Liver (tissue), 9 donors: ENCODE measurements around the gene HES6. TPM values are rescaled to one million over a fixed set of nuclear protein-coding genes. Genes with fewer than 3 reads are reported as not detected.
"Not testable (repeated sequence)": the region's sequence is repeated elsewhere in the genome, so short reads cannot be mapped to it uniquely, and the experiment has no call there.

Experiments
- DNase-seq: peaks from one replicate; pipeline ENCODE4 v3.0.0-alpha.2; 2017; ENCODE audit warnings: low spot score
- H3K27ac ChIP-seq, 2 donors: one replicate each; pipeline ENCODE4 v1.7.0; 2013; ENCODE audit warnings: inconsistent platforms in 2 of 2, low read length in 2 of 2, control low read depth in 1 of 2, low read depth in 1 of 2, mild to moderate bottlenecking in 1 of 2
- H3K27me3 ChIP-seq, 4 donors: one replicate each; pipeline versions ENCODE4 v1.6.1 to v1.7.0; 2013; ENCODE audit warnings: low read length in 3 of 4, inconsistent platforms in 1 of 4, mild to moderate bottlenecking in 1 of 4, moderate library complexity in 1 of 4; ENCODE audit not compliant: control insufficient read depth in 4 of 4, insufficient read depth in 4 of 4
- H3K36me3 ChIP-seq, 4 donors: one replicate each; pipeline versions ENCODE4 v1.6.1 to v1.7.0; 2013; ENCODE audit warnings: low read length in 3 of 4, mild to moderate bottlenecking in 3 of 4, low read depth in 1 of 4, moderate library complexity in 1 of 4; ENCODE audit not compliant: control insufficient read depth in 4 of 4, insufficient read depth in 3 of 4
- H3K4me1 ChIP-seq, 4 donors: one replicate each; pipeline versions ENCODE4 v1.6.1 to v1.7.0; 2013; ENCODE audit warnings: low read length in 3 of 4, mild to moderate bottlenecking in 3 of 4, moderate library complexity in 1 of 4; ENCODE audit not compliant: control insufficient read depth in 4 of 4, insufficient read depth in 4 of 4
- H3K4me3 ChIP-seq, 3 donors: one replicate each; pipeline versions ENCODE4 v1.6.1 to v1.7.0; 2013; ENCODE audit warnings: low read length in 3 of 3, control low read depth in 1 of 3, low read depth in 1 of 3, mild to moderate bottlenecking in 1 of 3
- H3K9ac ChIP-seq, 2 donors: one replicate each; pipeline ENCODE4 v1.7.0; 2013; ENCODE audit warnings: low read length in 2 of 2, mild to moderate bottlenecking in 2 of 2, moderate library complexity in 2 of 2, control low read depth in 1 of 2, low read depth in 1 of 2
- H3K9me3 ChIP-seq, 4 donors: one replicate each; pipeline versions ENCODE4 v1.6.1 to v1.7.0; 2013; ENCODE audit warnings: low read length in 3 of 4; ENCODE audit not compliant: control insufficient read depth in 4 of 4
- FOXA1 ChIP-seq: IDR thresholded peaks from 2 replicates; pipeline ENCODE4 v1.6.1; 2016; ENCODE audit warnings: antibody characterized with exemption
- GABPA ChIP-seq, 2 donors: IDR thresholded peaks in 1 of 2; conservative IDR thresholded peaks in 1 of 2; 2 replicates each; pipeline ENCODE4 v1.6.1; 2016; ENCODE audit warnings: antibody characterized with exemption in 2 of 2, mild to moderate bottlenecking in 1 of 2, moderate library complexity in 1 of 2
- HNF4A ChIP-seq, 2 donors: conservative IDR thresholded peaks; 2 replicates each; pipeline ENCODE4 v1.6.1; 2016; ENCODE audit warnings: antibody characterized with exemption in 2 of 2, mild to moderate bottlenecking in 2 of 2
- HNF4G ChIP-seq: IDR thresholded peaks from 2 replicates; pipeline ENCODE4 v1.6.1; 2016; ENCODE audit warnings: antibody characterized with exemption
- JUND ChIP-seq, 2 donors: IDR thresholded peaks; 2 replicates each; pipeline ENCODE4 v1.6.1; 2016; ENCODE audit warnings: antibody characterized with exemption in 2 of 2
- NR2F2 ChIP-seq: IDR thresholded peaks from 2 replicates; pipeline ENCODE4 v1.6.1; 2016; ENCODE audit warnings: antibody characterized with exemption
- RAD21 ChIP-seq, 2 donors: IDR thresholded peaks; 2 replicates each; pipeline ENCODE4 v1.6.1; 2016; ENCODE audit warnings: antibody characterized with exemption in 2 of 2, mild to moderate bottlenecking in 2 of 2
- RXRA ChIP-seq, 2 donors: IDR thresholded peaks; 2 replicates each; pipeline ENCODE4 v1.6.1; 2017 to 2018; ENCODE audit warnings: antibody characterized with exemption in 2 of 2, mild to moderate bottlenecking in 1 of 2
- SP1 ChIP-seq: IDR thresholded peaks from 2 replicates; pipeline ENCODE4 v1.6.1; 2018; ENCODE audit warnings: antibody characterized with exemption, mild to moderate bottlenecking
- TAF1 ChIP-seq: conservative IDR thresholded peaks from 2 replicates; pipeline ENCODE4 v1.6.1; 2016; ENCODE audit warnings: antibody characterized with exemption, mild to moderate bottlenecking
- YY1 ChIP-seq: IDR thresholded peaks from 2 replicates; pipeline ENCODE4 v1.6.1; 2016; ENCODE audit warnings: antibody characterized with exemption, mild to moderate bottlenecking
- WGBS: extraction: QIAGEN DNeasy Blood & Tissue Kit; methylation state at CpG from one replicate; pipeline ENCODE4 v1.1.7; 2013; 5-methylcytosine and 5-hydroxymethylcytosine counted together
- polyA plus RNA-seq, 2 donors: library from polyadenylated mRNA; stranded (reverse) in 1 of 2; unstranded in 1 of 2; fragments of 200-250 nt in 1 of 2; fragments of >200 nt in 1 of 2; fragmentation: Nextera tagmentation in 1 of 2; extraction: Ambion mirVana in 1 of 2; gene quantifications; one replicate each; pipeline versions ENCODE4 v1.2.1 to v1.2.3, GENCODE V29; 2013 to 2015
- total RNA-seq, 2 donors: library from RNA; depleted of rRNA; stranded (reverse); fragments of >200 nt; gene quantifications; one replicate each; pipeline ENCODE4 v1.2.3, GENCODE V29; 2014
- TF ChIP-seq, protein P1 (sequence below): IDR thresholded peaks from 2 replicates; pipeline ENCODE4 v1.6.1; 2016; ENCODE audit warnings: antibody characterized with exemption
- TF ChIP-seq, protein P2 (sequence below): IDR thresholded peaks from 2 replicates; pipeline ENCODE4 v1.6.1; 2016; ENCODE audit warnings: antibody characterized with exemption
- TF ChIP-seq, protein P3 (sequence below): IDR thresholded peaks from 2 replicates; pipeline ENCODE4 v1.6.1; 2016; ENCODE audit warnings: antibody characterized with exemption, mild to moderate bottlenecking
- donor health status: healthy.
- donor health status: healthy.
- donor health status: healthy.
- donor health status: healthy.
- donor health status: healthy.

HES6 gene
- total and polyA plus RNA-seq, 4 donors, result 1.7 to 13.2 (median 2.6) TPM

DNA sequence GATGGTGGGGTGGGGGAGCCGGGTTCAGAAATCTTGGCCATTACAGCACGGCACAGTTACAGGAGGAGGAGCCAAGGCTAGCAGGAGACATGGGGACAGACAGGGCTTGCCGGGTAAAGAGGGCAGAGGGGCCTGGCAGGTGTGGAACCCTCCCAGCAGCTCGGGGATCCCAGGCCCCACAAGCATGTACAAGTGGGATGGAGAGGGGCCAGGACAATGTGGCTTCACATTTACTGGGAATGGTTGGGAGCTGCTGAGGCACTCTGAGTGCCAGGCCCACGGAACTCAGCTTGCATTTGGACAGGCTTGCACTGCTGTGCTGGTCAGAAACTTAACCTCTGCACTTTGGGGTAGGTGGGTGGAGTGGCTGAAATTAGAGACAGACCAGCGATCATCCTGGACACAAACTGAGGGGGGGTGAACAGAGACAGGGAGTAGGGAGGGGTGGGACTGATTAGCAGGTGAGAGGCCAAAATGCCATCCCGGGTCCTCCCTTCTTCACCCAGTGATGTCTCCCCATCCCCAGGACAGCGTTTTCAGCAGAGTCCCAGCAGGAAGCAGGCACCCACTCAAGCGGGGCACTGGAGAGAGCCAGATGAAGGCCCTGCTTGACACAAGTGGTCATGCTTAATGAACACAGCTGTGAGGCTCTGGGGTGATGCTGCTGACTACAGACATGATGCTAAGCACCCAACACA lies 38.9 kb upstream of the HES6 start:
- 65% methylated on average over 9 of the region's 9 CpGs for WGBS
- DNase-seq, result no peak

DNA sequence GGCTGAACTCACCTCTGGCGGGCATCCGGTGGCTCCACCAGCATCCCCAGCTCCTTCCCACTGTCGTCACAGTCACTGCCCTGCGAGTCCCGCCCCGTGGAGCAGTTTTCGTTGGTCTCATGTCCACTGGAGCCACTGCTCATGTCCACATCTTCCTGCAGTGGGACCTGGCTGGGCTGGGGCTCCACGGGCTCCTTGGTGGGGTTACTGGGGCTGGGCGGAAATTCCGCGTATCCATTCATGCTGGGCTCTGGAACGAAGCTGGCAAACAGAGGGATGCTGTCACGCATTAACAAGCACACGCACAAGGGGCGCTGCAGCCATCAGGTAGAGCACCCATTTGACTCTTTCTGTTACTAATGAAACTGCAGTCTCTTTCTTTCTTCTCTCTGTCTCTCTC lies 37.9 kb upstream of the HES6 start:
- H3K27ac ChIP-seq, result no peak overlapping the region
- H3K9me3 ChIP-seq, result no peaks in the 10 kb centered on the region
- H3K9ac ChIP-seq, result no peak overlapping the region
- H3K4me1 ChIP-seq, result peaks cover 8 to 32% (median 19%) of the 10 kb centered on the region in 4 donors
- 95% methylated on average over 15 of the region's 15 CpGs for WGBS
- TF ChIP-seq FOXA1, result no peak
- no peak for DNase-seq
- no peak overlapping the region for H3K4me3 ChIP-seq
- H3K27me3 ChIP-seq, result no peaks in the 10 kb centered on the region
- peaks cover 0 to 29% (median 24%) of the 10 kb centered on the region in 4 donors for H3K36me3 ChIP-seq

More for the DNA sequence above, 38.9 kb upstream of the HES6 start:
- H3K27me3 ChIP-seq, result no peaks in the 10 kb centered on the region
- H3K4me3 ChIP-seq, result no peak overlapping the region
- no peak overlapping the region for H3K9ac ChIP-seq
- H3K27ac ChIP-seq, result no peak overlapping the region
- H3K36me3 ChIP-seq, result peaks cover 0 to 24% (median 19%) of the 10 kb centered on the region in 4 donors
- H3K4me1 ChIP-seq, result peaks cover 11 to 38% (median 25%) of the 10 kb centered on the region in 4 donors
- TF ChIP-seq, protein P1, sequence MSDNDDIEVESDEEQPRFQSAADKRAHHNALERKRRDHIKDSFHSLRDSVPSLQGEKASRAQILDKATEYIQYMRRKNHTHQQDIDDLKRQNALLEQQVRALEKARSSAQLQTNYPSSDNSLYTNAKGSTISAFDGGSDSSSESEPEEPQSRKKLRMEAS, result no peak
- H3K9me3 ChIP-seq, result no peaks in the 10 kb centered on the region

DNA sequence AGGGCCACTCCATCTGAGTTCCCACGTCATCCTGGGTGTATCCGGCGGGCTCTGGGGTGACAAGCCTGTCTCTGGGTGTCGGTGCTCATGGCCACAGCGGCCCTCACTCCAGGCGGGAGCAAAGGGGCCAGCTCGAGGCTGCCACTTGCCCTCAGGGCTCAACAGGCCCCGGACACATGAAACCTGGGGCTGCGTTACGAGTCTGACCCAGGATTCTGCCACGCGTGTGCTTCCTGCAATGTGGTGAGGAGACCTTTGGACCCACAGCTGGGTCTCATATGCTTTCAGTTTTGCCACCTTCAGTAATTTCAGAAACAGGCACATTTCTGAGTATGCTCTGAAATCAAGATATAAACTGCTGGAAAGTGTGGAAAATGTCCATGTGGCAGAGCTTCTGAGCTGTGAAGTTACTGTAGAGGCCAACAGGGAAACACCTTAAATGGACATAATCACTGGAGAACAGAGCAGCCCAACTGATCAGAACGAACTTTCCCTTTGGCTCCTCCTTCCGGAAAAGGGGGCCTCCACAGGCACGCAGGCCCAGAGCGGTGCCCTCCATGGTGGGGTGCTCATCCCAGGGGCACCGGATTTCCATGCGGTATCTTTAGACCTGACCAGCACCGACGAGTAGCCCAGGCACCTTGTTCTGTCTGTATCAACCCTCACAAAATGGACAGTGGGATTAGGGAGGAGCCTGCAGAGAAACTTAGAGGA lies 34.5 kb upstream of the HES6 start:
- Histone ChIP-seq H3K9me3 (no peaks in the 10 kb centered on the region), H3K27me3 (no peaks in the 10 kb centered on the region), H3K27ac (peak overlapping the region; percentile 91 to 93), H3K9ac (peak overlapping the region in 1 of 2 donors; percentile 63), H3K4me1 (peaks cover 3 to 27% (median 13%) of the 10 kb centered on the region in 4 donors), H3K4me3 (no peak overlapping the region), H3K36me3 (peaks cover 3 to 55% (median 40%) of the 10 kb centered on the region in 4 donors)
- 64% methylated on average over 20 of the region's 20 CpGs for WGBS
- no peak for DNase-seq
- no peak for TF ChIP-seq NR2F2
- peak in 1 of 2 donors; percentile 11 for TF ChIP-seq GABPA (IDR thresholded peaks at IDR 0.05 in 1 of 2, conservative IDR thresholded peaks at IDR 0.05 in 1 of 2)
- TF ChIP-seq YY1, result peak; percentile 76
- TF ChIP-seq RAD21 (IDR thresholded peaks at IDR 0.05), result peak in 1 of 2 donors; percentile 44
- TF ChIP-seq FOXA1, result no peak
- TF ChIP-seq SP1, result peak; percentile 97
- TF ChIP-seq, protein P2, sequence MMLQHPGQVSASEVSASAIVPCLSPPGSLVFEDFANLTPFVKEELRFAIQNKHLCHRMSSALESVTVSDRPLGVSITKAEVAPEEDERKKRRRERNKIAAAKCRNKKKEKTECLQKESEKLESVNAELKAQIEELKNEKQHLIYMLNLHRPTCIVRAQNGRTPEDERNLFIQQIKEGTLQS, result no peak
- peak; percentile 95 for TF ChIP-seq HNF4G
- TF ChIP-seq HNF4A (conservative IDR thresholded peaks at IDR 0.05), result peak; percentile 94 to 95
- TF ChIP-seq JUND (IDR thresholded peaks at IDR 0.05), result peak in 1 of 2 donors; percentile 33
- TF ChIP-seq TAF1, result no peak
- TF ChIP-seq, protein P3, sequence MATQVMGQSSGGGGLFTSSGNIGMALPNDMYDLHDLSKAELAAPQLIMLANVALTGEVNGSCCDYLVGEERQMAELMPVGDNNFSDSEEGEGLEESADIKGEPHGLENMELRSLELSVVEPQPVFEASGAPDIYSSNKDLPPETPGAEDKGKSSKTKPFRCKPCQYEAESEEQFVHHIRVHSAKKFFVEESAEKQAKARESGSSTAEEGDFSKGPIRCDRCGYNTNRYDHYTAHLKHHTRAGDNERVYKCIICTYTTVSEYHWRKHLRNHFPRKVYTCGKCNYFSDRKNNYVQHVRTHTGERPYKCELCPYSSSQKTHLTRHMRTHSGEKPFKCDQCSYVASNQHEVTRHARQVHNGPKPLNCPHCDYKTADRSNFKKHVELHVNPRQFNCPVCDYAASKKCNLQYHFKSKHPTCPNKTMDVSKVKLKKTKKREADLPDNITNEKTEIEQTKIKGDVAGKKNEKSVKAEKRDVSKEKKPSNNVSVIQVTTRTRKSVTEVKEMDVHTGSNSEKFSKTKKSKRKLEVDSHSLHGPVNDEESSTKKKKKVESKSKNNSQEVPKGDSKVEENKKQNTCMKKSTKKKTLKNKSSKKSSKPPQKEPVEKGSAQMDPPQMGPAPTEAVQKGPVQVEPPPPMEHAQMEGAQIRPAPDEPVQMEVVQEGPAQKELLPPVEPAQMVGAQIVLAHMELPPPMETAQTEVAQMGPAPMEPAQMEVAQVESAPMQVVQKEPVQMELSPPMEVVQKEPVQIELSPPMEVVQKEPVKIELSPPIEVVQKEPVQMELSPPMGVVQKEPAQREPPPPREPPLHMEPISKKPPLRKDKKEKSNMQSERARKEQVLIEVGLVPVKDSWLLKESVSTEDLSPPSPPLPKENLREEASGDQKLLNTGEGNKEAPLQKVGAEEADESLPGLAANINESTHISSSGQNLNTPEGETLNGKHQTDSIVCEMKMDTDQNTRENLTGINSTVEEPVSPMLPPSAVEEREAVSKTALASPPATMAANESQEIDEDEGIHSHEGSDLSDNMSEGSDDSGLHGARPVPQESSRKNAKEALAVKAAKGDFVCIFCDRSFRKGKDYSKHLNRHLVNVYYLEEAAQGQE, result peak; percentile 69
- peak; percentile 67 to 75 for TF ChIP-seq RXRA (IDR thresholded peaks at IDR 0.05)
- TF ChIP-seq, protein P1, result peak; percentile 93

DNA sequence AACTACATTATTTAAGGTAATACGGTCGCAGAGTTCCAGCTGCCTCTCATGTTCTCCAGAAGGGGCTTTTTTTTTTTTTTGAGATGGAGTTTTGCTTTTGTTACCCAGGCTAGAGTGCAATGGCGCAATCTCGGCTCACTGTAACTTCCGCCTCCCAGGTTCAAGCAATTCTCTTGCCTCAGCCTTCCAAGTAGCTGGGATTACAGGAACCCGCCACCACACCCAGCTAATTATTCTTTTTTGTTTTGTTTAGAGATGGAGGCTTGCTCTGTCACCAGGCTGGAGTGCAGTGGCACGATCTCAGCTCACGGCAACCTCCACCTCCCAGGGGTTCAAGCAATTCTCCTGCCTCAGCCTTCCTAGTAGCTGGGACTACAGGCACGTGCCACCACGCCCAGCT lies 33.6 kb upstream of the HES6 start:
- peaks cover 4 to 61% (median 46%) of the 10 kb centered on the region in 4 donors for H3K36me3 ChIP-seq
- not testable (repeated sequence) for H3K4me3 ChIP-seq, H3K27me3 ChIP-seq, DNase-seq, H3K9ac ChIP-seq, H3K9me3 ChIP-seq
- H3K4me1 ChIP-seq, result peaks cover 1 to 18% (median 9%) of the 10 kb centered on the region in 4 donors
- WGBS, result 87% methylated on average over 10 of the region's 10 CpGs
- peak overlapping the region in 1 of 2 donors; percentile 93 for H3K27ac ChIP-seq
